A549 (cell line): ENCODE measurements around the gene PILRA.

ENCODE experiments used
- JUNB ChIP-seq: fragments of >200 bp; sonication (Bioruptor Twin); formaldehyde crosslinking; IDR thresholded peaks from 2 replicates; pipeline ENCODE4 v1.6.1; 2016
- MAZ ChIP-seq: fragments of 150-350 bp; IDR thresholded peaks from 2 replicates; pipeline ENCODE4 v1.6.1; 2014; ENCODE audit warnings: antibody characterized with exemption, low read depth, low read length, borderline replicate concordance
- POLR2A ChIP-seq: IDR thresholded peaks from 2 replicates; pipeline ENCODE4 v1.6.1; 2012; ENCODE audit warnings: mild to moderate bottlenecking, low read length
- SREBF2 ChIP-seq: fragments of 450-650 bp; IDR thresholded peaks from 2 replicates; pipeline ENCODE4 v1.6.1; 2014; ENCODE audit warnings: mild to moderate bottlenecking, moderate library complexity
- TF ChIP-seq, protein P1 (sequence below): fragments of >200 bp; sonication (Bioruptor Twin); formaldehyde crosslinking; IDR thresholded peaks from 3 replicates; pipeline ENCODE4 v1.5.1; 2016

DNA sequence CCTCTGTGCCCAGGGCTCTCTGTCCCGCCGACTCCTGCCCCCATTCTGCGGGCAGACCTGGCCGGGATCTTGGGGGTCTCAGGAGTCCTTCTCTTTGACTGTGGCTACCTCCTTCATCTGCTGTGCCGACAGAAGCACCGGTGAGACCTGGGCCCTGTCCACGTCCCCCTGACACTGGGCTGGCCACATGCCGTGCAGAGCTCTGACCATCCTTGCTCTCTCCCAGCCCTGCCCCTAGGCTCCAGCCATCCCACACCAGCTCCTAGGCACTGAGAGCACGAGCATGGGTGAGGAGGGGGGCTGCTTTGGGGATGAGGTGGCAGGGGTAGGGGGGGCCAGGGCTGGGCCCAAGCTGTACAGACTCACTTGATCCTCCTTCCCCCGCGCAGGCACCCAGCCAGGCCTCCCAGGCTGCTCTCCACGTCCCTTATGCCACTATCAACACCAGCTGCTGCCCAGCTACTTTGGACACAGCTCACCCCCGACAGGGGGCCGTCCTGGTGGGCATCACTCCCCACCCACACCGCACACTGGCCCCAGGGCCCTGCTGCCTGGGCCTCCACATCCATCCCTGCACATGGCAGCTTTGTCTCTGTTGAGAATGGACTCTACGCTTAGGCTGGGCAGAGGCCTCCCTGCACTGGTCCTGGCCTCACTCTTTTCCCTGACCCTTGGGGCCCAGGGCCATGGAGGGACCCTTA, 20.2 kb upstream of the PILRA start:
- TF ChIP-seq, protein P1, sequence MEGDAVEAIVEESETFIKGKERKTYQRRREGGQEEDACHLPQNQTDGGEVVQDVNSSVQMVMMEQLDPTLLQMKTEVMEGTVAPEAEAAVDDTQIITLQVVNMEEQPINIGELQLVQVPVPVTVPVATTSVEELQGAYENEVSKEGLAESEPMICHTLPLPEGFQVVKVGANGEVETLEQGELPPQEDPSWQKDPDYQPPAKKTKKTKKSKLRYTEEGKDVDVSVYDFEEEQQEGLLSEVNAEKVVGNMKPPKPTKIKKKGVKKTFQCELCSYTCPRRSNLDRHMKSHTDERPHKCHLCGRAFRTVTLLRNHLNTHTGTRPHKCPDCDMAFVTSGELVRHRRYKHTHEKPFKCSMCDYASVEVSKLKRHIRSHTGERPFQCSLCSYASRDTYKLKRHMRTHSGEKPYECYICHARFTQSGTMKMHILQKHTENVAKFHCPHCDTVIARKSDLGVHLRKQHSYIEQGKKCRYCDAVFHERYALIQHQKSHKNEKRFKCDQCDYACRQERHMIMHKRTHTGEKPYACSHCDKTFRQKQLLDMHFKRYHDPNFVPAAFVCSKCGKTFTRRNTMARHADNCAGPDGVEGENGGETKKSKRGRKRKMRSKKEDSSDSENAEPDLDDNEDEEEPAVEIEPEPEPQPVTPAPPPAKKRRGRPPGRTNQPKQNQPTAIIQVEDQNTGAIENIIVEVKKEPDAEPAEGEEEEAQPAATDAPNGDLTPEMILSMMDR, result no peak
- TF ChIP-seq SREBF2 (no peak), MAZ (no peak), JUNB (no peak), POLR2A (no peak)
